Fibroblast of mammary gland (primary cell): ENCODE measurements around the gene CXCR4.

Experiments
- DNase-seq: peaks from one replicate; pipeline ENCODE4 v3.0.0-alpha.2; 2010; ENCODE audit warnings: low read depth
- H3K4me3 ChIP-seq: 2 replicates; pipeline ENCODE4 v1.5.1; 2011; ENCODE audit warnings: low read depth, mild to moderate bottlenecking, low read length, moderate library complexity; ENCODE audit not compliant: control insufficient read depth
- CTCF ChIP-seq: conservative IDR thresholded peaks from 2 replicates; pipeline ENCODE4 v1.5.1; 2011; ENCODE audit warnings: low read depth, low read length, inconsistent platforms; ENCODE audit not compliant: control insufficient read depth, insufficient read depth

The CXCR4 gene

GRCh38 chr2:136116151-136116812, 1.7 kb downstream of the CXCR4 start:
- TF ChIP-seq CTCF: no peak
- no peak overlapping the region for H3K4me3 ChIP-seq
- no peak for DNase-seq

GRCh38 chr2:136115183-136115761, 2.7 kb downstream of the CXCR4 start:
- H3K4me3 ChIP-seq: no peak overlapping the region
- DNase-seq: no peak
- no peak for TF ChIP-seq CTCF

GRCh38 chr2:136114382-136114781, 3.6 kb downstream of the CXCR4 start:
- no peak for TF ChIP-seq CTCF
- H3K4me3 ChIP-seq: no peak overlapping the region
- DNase-seq: no peak

GRCh38 chr2:136113209-136113971, 4.6 kb downstream of the CXCR4 start:
- no peak for TF ChIP-seq CTCF
- no peak for DNase-seq
- no peak overlapping the region for H3K4me3 ChIP-seq

GRCh38 chr2:136112317-136113208, 5.4 kb downstream of the CXCR4 start:
- no peak for TF ChIP-seq CTCF
- H3K4me3 ChIP-seq: no peak overlapping the region
- DNase-seq: no peak

- TF ChIP-seq CTCF: no peak
- no peak for DNase-seq
- H3K4me3 ChIP-seq: no peak overlapping the region
Observed at GRCh38 chr2:136111711-136112110, 6.2 kb downstream of the CXCR4 start.
